Vagina (tissue), 2 donors: ENCODE measurements around the gene MYBPHL. TPM values are rescaled to one million over a fixed set of nuclear protein-coding genes. Genes with fewer than 3 reads are reported as not detected.

Source experiments
- DNase-seq, 2 donors: peaks; one replicate each; pipeline ENCODE4 v3.0.0-alpha.2; 2017; ENCODE audit errors: extremely low spot score in 2 of 2
- H3K27ac ChIP-seq: fragments of 200-600 bp; sonication (generic); one replicate; pipeline ENCODE4 v1.5.1; 2019
- H3K27me3 ChIP-seq: fragments of 200-600 bp; sonication (generic); one replicate; pipeline ENCODE4 v1.5.1; 2019
- H3K36me3 ChIP-seq, 2 donors: fragments of 200-600 bp; sonication (generic); one replicate each; pipeline ENCODE4 v1.5.1; 2017 to 2019
- H3K4me1 ChIP-seq: fragments of 200-600 bp; sonication (generic); one replicate; pipeline ENCODE4 v1.5.1; 2019
- H3K4me3 ChIP-seq, 2 donors: fragments of 200-600 bp; sonication (generic); 1 replicate in 1 of 2; 2 replicates in 1 of 2; pipeline ENCODE4 v1.5.1; 2016 to 2019
- H3K9me3 ChIP-seq: fragments of 200-600 bp; sonication (generic); one replicate; pipeline ENCODE4 v1.5.1; 2019
- CTCF ChIP-seq, 3 experiments: fragments of 450-650 bp in 2 of 3; fragments of 200-600 bp in 1 of 3; sonication (generic) in 1 of 3; IDR thresholded peaks; one replicate each; pipeline ENCODE4 v1.5.1; 2017 to 2019; ENCODE audit warnings: antibody characterized with exemption in 3 of 3, mild to moderate bottlenecking in 2 of 3, moderate library complexity in 2 of 3
- POLR2A ChIP-seq, 2 donors: fragments of 450-650 bp; IDR thresholded peaks; one replicate each; pipeline ENCODE4 v1.6.1; 2017; ENCODE audit warnings: antibody characterized with exemption in 2 of 2, mild to moderate bottlenecking in 2 of 2, moderate library complexity in 2 of 2
- POLR2AphosphoS5 ChIP-seq, 2 donors: sonication (generic); formaldehyde crosslinking; IDR thresholded peaks; one replicate each; pipeline ENCODE4 v1.9.0; 2017; ENCODE audit warnings: antibody characterized with exemption in 2 of 2, mild to moderate bottlenecking in 2 of 2, low read depth in 1 of 2; ENCODE audit not compliant: insufficient read depth in 1 of 2
- intact Hi-C: fragments of 100-400 bp; cut with DNase I; formaldehyde crosslinking; loops from one replicate; pipeline ENCODE4 v1.15.1; 2023
- total RNA-seq: library from RNA; depleted of rRNA; stranded (reverse); fragments of >200 nt; gene quantifications from one replicate; pipeline ENCODE4 v1.2.3, GENCODE V29; 2016

MYBPHL gene
- total RNA-seq, 1 donor from 2014 or later = not detected

- H3K36me3 ChIP-seq = no peaks in the 10 kb centered on the region
- H3K4me3 ChIP-seq = peak overlapping the region; percentile 58 to 60
- H3K4me1 ChIP-seq = peaks cover 20% of the 10 kb centered on the region
- H3K27ac ChIP-seq = peak overlapping the region; percentile 78
- H3K9me3 ChIP-seq = no peaks in the 10 kb centered on the region
- intact Hi-C loops = no loop called here
- H3K27me3 ChIP-seq = no peaks in the 10 kb centered on the region
- no peak for DNase-seq
- TF ChIP-seq CTCF (IDR thresholded peaks at IDR 0.05) (no peak), POLR2AphosphoS5 (IDR thresholded peaks at IDR 0.05; ENCODE audit: insufficient read depth in 1 of 2, low read depth in 1 of 2) (no peak), POLR2A (IDR thresholded peaks at IDR 0.05) (no peak)
Measured at GRCh38 chr1:109281680-109282496, 24.9 kb downstream of the MYBPHL start.

GRCh38 chr1:109280862-109281261, 25.9 kb downstream of the MYBPHL start:
- Histone ChIP-seq H3K36me3 (no peaks in the 10 kb centered on the region), H3K4me3 (no peak overlapping the region), H3K9me3 (no peaks in the 10 kb centered on the region), H3K4me1 (peaks cover 20% of the 10 kb centered on the region), H3K27ac (no peak overlapping the region), H3K27me3 (no peaks in the 10 kb centered on the region)
- TF ChIP-seq POLR2AphosphoS5 (IDR thresholded peaks at IDR 0.05; ENCODE audit: insufficient read depth in 1 of 2, low read depth in 1 of 2) = no peak
- no peak for TF ChIP-seq POLR2A (IDR thresholded peaks at IDR 0.05)
- no peak for TF ChIP-seq CTCF (IDR thresholded peaks at IDR 0.05)
- DNase-seq = no peak
- intact Hi-C loops = no loop called here

DNA sequence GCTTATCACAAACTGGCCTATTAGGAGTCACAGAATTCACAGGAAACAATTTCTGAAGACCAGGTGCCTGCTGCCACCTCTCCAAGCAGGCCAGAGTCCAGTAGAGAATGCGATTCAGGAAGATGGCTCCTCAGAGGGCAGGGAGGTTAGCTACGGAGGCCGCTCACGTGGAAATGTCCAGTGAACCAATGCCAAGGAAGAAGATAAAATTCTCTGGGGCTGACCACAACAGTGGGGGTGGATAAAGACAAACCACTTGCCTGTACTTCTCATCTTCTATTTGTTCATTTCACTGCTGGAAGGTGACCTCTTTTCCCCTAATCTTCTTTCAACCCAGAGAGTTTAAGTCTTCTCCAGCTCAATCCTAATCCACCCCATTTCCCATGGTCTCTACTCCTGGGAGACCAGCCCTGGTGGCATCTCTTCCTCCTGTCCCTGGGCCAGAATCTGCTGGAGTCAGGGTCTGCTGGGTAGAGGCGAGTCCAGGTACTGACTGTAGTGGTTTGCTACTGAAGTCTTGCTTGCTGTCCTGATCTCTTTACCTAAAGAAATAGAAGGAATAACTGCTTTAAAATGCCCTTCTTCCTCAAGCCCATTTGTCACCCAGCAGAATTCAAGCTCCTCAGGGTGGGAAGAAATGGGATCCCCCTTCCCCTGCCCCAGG, 27.1 kb downstream of the MYBPHL start:
- no peak overlapping the region for H3K27ac ChIP-seq
- H3K36me3 ChIP-seq = no peaks in the 10 kb centered on the region
- H3K27me3 ChIP-seq = no peaks in the 10 kb centered on the region
- no peak for TF ChIP-seq CTCF (IDR thresholded peaks at IDR 0.05)
- no peak for TF ChIP-seq POLR2AphosphoS5 (IDR thresholded peaks at IDR 0.05; ENCODE audit: insufficient read depth in 1 of 2, low read depth in 1 of 2)
- TF ChIP-seq POLR2A (IDR thresholded peaks at IDR 0.05) = no peak
- peaks cover 26% of the 10 kb centered on the region for H3K4me1 ChIP-seq
- DNase-seq = no peak
- intact Hi-C loops = loop anchor here (5.0 kb wide), 1 partner anchor 118 kb away; the partner anchor contains the start of gene SORT1
- no peak overlapping the region for H3K4me3 ChIP-seq
- H3K9me3 ChIP-seq = no peaks in the 10 kb centered on the region

DNA sequence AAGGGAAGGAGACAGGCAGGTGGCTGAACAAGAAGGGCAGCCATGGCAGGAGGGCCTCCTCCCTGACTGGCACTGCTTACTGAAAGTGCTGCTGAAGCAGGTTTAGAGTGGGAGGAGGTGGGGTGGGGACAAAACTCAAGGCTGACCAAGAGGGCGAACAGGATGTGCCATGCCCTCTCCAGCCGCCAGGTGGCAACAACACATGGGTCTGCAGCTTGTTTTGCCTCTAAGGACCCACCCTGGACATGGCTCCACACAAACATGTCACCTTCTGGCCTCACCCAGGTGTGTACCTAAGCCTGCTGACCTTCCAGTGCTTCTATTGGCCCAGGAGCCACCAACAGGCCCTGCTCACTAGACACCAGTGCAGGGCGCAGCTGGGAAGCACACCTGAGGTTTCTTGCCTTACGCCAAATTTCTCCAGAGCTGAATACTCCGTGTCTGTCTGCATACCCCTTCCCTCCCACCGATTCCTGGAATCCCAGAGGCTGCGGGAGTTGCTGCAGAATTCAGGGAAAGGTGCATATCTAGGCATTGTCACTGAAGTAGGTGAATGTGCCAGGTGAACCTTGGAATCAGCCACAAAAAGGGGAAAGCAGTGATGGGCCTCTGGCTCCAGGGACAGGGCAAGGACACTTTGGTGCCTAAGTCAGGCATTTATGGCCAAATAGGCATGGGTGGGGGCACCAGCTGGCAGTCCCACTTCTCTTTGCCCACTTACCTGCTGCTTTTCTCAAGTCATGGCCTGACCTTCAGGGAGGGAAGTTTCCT, 29.2 kb downstream of the MYBPHL start:
- DNase-seq = no peak
- Histone ChIP-seq H3K4me3 (no peak overlapping the region), H3K36me3 (no peaks in the 10 kb centered on the region), H3K9me3 (no peaks in the 10 kb centered on the region), H3K27me3 (no peaks in the 10 kb centered on the region), H3K27ac (no peak overlapping the region), H3K4me1 (peaks cover 23% of the 10 kb centered on the region)
- intact Hi-C loops = loop anchor here (5.0 kb wide), 1 partner anchor 120 kb away; the partner anchor contains the start of gene SORT1
- TF ChIP-seq CTCF (IDR thresholded peaks at IDR 0.05) (peak; percentile 65 to 71 (median 71)), POLR2AphosphoS5 (IDR thresholded peaks at IDR 0.05; ENCODE audit: insufficient read depth in 1 of 2, low read depth in 1 of 2) (no peak)
